T-cell (primary cell): ENCODE results near the gene FAT4. TPM values are rescaled to one million over a fixed set of nuclear protein-coding genes. Genes with fewer than 3 reads are reported as not detected.

Experiments used
- ATAC-seq, 4 experiments: fragments of 200-7000 bp in 3 of 4; fragments of 150-1000 bp in 1 of 4; cut with Tn5 transposase; replicated peaks in 1 of 4; 1 replicate in 3 of 4; 2 replicates in 1 of 4; pipeline ENCODE4 v1.10.0; 2021; ENCODE audit warnings: moderate library complexity in 3 of 4, mild to moderate bottlenecking in 2 of 4, moderate number of reproducible peaks in 1 of 4
- CTCF ChIA-PET, 2 donors: fragments of 300-600 bp; sonication (Branson Sonifier 250); formaldehyde crosslinking; loops; one replicate each; lab custom pipeline; 2022; ENCODE audit warnings: antibody characterized with exemption in 2 of 2; lab: Charles Lee
- POLR2A ChIA-PET, 2 donors: fragments of 300-600 bp; sonication (Branson Sonifier 250); formaldehyde crosslinking; loops; one replicate each; lab custom pipeline; 2022; ENCODE audit warnings: antibody characterized with exemption in 2 of 2; lab: Charles Lee
- DNase-seq, 35 experiments: peaks; one replicate each; pipeline versions ENCODE4 v3.0.0 to v3.0.0-alpha.2; 2013 to 2023
- H3K27ac ChIP-seq: one replicate; pipeline ENCODE4 v1.5.1; 2013; ENCODE audit warnings: low read length
- H3K27me3 ChIP-seq, 2 experiments: replicated peaks in 1 of 2; 1 replicate in 1 of 2; 2 replicates in 1 of 2; pipeline versions ENCODE4 v1.6.1 to v1.7.0; 2013; ENCODE audit warnings: low read length in 1 of 2, mixed read lengths in 1 of 2; ENCODE audit not compliant: control insufficient read depth in 2 of 2, insufficient read depth in 2 of 2; ENCODE audit errors: extremely low read depth in 1 of 2
- H3K36me3 ChIP-seq, 2 donors: 1 replicate in 1 of 2; 2 replicates in 1 of 2; pipeline versions ENCODE4 v1.6.1 to v1.7.0; 2013; ENCODE audit warnings: low read length in 1 of 2; ENCODE audit not compliant: control insufficient read depth in 2 of 2, insufficient read depth in 1 of 2; ENCODE audit errors: extremely low read depth in 1 of 2
- H3K4me1 ChIP-seq, 2 experiments: 1 replicate in 1 of 2; 2 replicates in 1 of 2; pipeline versions ENCODE4 v1.6.1 to v1.7.0; 2013; ENCODE audit warnings: low read length in 2 of 2, mixed read lengths in 1 of 2; ENCODE audit not compliant: insufficient read depth in 2 of 2, control insufficient read depth in 1 of 2; ENCODE audit errors: extremely low read depth in 1 of 2
- H3K4me3 ChIP-seq, 2 donors: 1 replicate in 1 of 2; 2 replicates in 1 of 2; pipeline versions ENCODE4 v1.5.1 to v1.7.0; 2013; ENCODE audit warnings: mild to moderate bottlenecking in 2 of 2, low read length in 1 of 2, moderate library complexity in 1 of 2; ENCODE audit not compliant: control insufficient read depth in 1 of 2; ENCODE audit errors: extremely low read depth in 1 of 2
- H3K9me3 ChIP-seq: 2 replicates; pipeline ENCODE4 v1.7.0; 2013
- H3K27ac Mint-ChIP-seq, 2 donors: one replicate each; pipeline ENCODE4 v1.8.0; 2020 to 2021; ENCODE audit warnings: mild to moderate bottlenecking in 2 of 2, mixed read lengths in 2 of 2
- H3K27me3 Mint-ChIP-seq, 2 donors: one replicate each; pipeline ENCODE4 v1.8.0; 2021 to 2022; ENCODE audit warnings: mixed read lengths in 2 of 2
- H3K36me3 Mint-ChIP-seq: one replicate; pipeline ENCODE4 v1.8.0; 2021; ENCODE audit warnings: mixed read lengths
- H3K4me1 Mint-ChIP-seq, 3 donors: one replicate each; pipeline ENCODE4 v1.8.0; 2020 to 2022; ENCODE audit warnings: mixed read lengths in 3 of 3, mild to moderate bottlenecking in 1 of 3
- H3K4me3 Mint-ChIP-seq, 3 donors: one replicate each; pipeline ENCODE4 v1.8.0; 2020 to 2022; ENCODE audit warnings: mild to moderate bottlenecking in 3 of 3, mixed read lengths in 3 of 3, moderate library complexity in 3 of 3
- H3K9me3 Mint-ChIP-seq, 3 donors: one replicate each; pipeline ENCODE4 v1.8.0; 2020 to 2022; ENCODE audit warnings: mixed read lengths in 3 of 3
- WGBS: methylation state at CpG from one replicate; pipeline ENCODE4 v1.1.5; 2013; ENCODE audit warnings: missing lambda C conversion rate; ENCODE audit not compliant: insufficient coverage; 5-methylcytosine and 5-hydroxymethylcytosine counted together
- total RNA-seq, 35 experiments: library from RNA in 6 of 35; stranded (reverse) in 6 of 35; fragments of 120-200 nt in 1 of 35; gene quantifications; one replicate each; pipeline versions ENCODE4 v1.2.1 to v1.2.4 and lab custom pipeline; 2013 to 2026

The FAT4 gene
- total RNA-seq (under 1 TPM; 0.02 to 0.19 (median 0.06) TPM), total RNA-seq (lab: John Stamatoyannopoulos, UW) (0 to 1.0 (median 0.17) reads per million in 29 experiments)
- 0.18 TPM for total RNA-seq (2013)

DNA sequence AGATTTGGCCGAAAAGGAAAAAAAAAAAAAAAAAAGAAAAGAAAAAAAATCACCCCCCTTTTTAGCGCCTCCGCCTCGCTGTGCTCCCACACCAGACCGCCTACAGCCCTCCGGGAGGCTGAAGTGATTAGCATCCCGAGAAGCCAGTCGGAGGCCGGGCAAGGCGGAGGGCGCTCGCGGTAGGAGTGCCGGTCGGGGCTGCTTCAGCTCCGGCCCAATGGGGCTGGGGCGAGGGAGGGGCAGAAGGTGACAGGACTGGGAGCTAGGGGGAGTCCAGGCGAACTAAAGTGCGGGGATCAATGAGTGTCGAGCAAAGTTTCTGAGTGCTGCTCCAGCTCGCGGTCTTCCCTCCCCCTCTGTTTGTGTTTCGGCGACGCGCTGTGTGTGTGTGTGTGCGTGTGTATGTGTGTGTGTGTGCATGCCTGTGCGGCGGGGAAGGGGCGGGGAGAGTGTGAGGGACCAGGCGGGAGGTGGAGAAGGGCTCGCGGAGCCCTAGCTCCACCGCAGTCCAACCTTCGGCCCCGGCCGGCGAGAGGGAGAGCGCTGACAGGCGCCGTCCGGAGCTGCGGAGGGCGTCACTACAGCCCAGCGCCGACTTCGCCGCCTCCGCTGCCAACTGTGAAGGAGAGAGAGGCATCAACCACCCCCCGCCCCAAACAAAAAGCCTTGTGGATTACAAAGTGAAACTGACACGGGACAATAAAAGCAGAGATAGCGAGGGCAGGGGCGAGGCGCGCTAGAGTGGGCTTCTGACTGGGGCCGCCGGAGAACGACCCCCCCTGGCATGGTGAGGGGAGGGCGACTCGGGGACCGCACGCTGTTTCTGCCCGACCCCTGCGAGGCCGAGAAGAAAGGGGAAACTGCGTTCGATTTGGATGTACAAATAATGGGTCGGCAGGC, at the start of gene FAT4:
TSS of gene FAT4 (plus strand) at position 280 of the 900 bp plus-strand sequence. CDS start 1,457 bp downstream, outside the sequence.
- DNase-seq (peak in 19 of 35 experiments; percentile 6 to 61 (median 23)), ATAC-seq (peak; percentile 46 to 78 (median 50))
- Histone ChIP-seq H3K36me3 (no peaks in the 10 kb centered on the region), H3K4me3 (peak within 1 kb of the TSS; percentile 38 to 78), H3K4me1 (peaks cover 7 to 32% of the 10 kb centered on the region in 2 experiments), H3K27me3 (peaks cover 0 to 44% of the 10 kb centered on the region in 2 experiments), H3K27ac (no peak within 1 kb of the TSS), H3K9me3 (no peaks in the 10 kb centered on the region)
- Mint-ChIP-seq H3K36me3 (no peaks in the 10 kb centered on the region), H3K4me1 (peaks cover 32 to 36% (median 35%) of the 10 kb centered on the region in 3 donors), H3K9me3 (no peaks in the 10 kb centered on the region), H3K4me3 (peak within 1 kb of the TSS; percentile 73 to 83 (median 80)), H3K27ac (peak within 1 kb of the TSS in 1 of 2 donors; percentile 34), H3K27me3 (peaks cover 59 to 64% of the 10 kb centered on the region in 2 donors)
- POLR2A ChIA-PET: no interaction called here
- 2% methylated on average over 47 of the region's 68 CpGs for WGBS
- CTCF ChIA-PET: interaction anchor here in 1 of 2 donors (0.5 to 0.7 kb wide), 2 partner anchors 9 to 37 kb away, joined by 3 to 4 read pairs; no protein-coding TSS in a partner anchor

- Mint-ChIP-seq H3K36me3 (no peaks in the 10 kb centered on the region), H3K9me3 (no peaks in the 10 kb centered on the region), H3K27me3 (no peaks in the 10 kb centered on the region), H3K4me3 (no peak overlapping the region), H3K4me1 (no peaks in the 10 kb centered on the region), H3K27ac (no peak overlapping the region)
- ChIA-PET POLR2A (no interaction called here), CTCF (no interaction called here)
- DNase-seq (no peak), ATAC-seq (no peak)
- no peaks in the 10 kb centered on the region for H3K36me3 ChIP-seq
- H3K27ac ChIP-seq: no peak overlapping the region
- no peaks in the 10 kb centered on the region for H3K4me1 ChIP-seq
- no peak overlapping the region for H3K4me3 ChIP-seq
- WGBS: 100% methylated on average over 1 of the region's 5 CpGs
- no peaks in the 10 kb centered on the region for H3K9me3 ChIP-seq
- H3K27me3 ChIP-seq: no peaks in the 10 kb centered on the region
Observed at GRCh38 chr4:125265846-125266245, 48.9 kb upstream of the FAT4 start.

DNA sequence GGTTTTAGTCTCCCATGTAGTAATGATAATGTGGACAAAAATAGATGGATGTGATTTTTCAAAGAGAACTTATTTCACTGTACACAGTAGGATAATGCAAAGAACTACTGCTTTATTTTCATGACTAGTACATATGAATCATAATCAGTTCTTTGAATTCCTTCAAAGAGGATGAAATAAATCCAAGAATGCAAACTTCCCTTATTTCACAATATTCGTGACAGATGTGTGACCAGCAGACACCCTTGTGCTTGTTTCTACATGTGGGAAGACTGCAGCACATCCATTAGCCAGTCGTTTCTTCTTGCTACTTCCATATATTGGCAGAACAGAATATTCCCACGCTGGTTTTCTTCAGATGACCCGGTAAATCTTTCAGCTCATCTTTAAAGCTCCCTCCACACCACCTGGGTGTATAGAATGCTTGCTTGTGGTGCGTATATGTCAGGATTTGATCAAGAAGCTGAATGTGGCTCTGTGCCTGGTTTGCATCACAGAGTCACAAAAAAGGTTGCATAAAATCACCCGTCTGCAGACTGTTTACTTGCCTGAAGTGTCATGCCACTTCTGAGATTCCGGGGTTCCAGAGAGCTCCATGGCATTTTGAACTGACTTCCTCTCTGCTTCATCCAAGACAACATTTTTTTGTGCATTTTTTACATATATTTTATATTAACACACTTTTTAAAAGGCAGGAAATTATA, 47.7 kb upstream of the FAT4 start:
- Histone ChIP-seq H3K36me3 (no peaks in the 10 kb centered on the region), H3K4me3 (no peak overlapping the region), H3K27me3 (no peaks in the 10 kb centered on the region), H3K4me1 (no peaks in the 10 kb centered on the region), H3K9me3 (no peaks in the 10 kb centered on the region), H3K27ac (no peak overlapping the region)
- 94% methylated on average over 2 of the region's 7 CpGs for WGBS
- ChIA-PET POLR2A (no interaction called here), CTCF (interaction anchor here in 1 of 2 donors (0.6 kb wide), 1 partner anchor 29 kb away, joined by 6 read pairs; no protein-coding TSS in a partner anchor)
- ATAC-seq (no peak), DNase-seq (no peak)
- no peak overlapping the region for H3K4me3 Mint-ChIP-seq
- no peak overlapping the region for H3K27ac Mint-ChIP-seq
- no peaks in the 10 kb centered on the region for H3K27me3 Mint-ChIP-seq
- H3K9me3 Mint-ChIP-seq: no peaks in the 10 kb centered on the region
- H3K4me1 Mint-ChIP-seq: no peaks in the 10 kb centered on the region
- H3K36me3 Mint-ChIP-seq: no peaks in the 10 kb centered on the region

DNA sequence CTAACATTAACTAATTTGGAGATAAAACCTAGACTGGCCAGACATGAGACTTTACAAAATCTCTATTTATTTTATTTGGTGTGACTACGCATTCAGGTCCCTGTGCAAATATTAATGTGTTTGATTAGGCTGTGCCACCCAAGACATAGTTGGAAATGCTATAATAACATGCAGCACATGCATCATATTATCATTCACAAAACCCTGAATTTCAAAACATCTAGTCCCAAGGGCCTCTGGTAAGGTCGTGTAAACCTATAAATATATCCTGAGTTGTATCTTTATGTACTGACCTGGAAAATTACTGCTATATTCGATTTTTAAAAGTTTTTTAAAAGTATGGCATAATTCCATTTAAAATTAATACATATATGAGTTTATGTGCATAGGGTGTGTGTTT, 47.1 kb upstream of the FAT4 start:
- ATAC-seq: no peak
- Mint-ChIP-seq H3K9me3 (no peaks in the 10 kb centered on the region), H3K36me3 (no peaks in the 10 kb centered on the region), H3K27ac (no peak overlapping the region), H3K27me3 (no peaks in the 10 kb centered on the region), H3K4me1 (no peaks in the 10 kb centered on the region), H3K4me3 (no peak overlapping the region)
- WGBS: no CpG with 5 or more reads among the region's 3 CpGs
- Histone ChIP-seq H3K36me3 (no peaks in the 10 kb centered on the region), H3K27me3 (no peaks in the 10 kb centered on the region), H3K27ac (no peak overlapping the region), H3K4me1 (no peaks in the 10 kb centered on the region), H3K4me3 (no peak overlapping the region), H3K9me3 (no peaks in the 10 kb centered on the region)
- DNase-seq: no peak
- ChIA-PET POLR2A (no interaction called here), CTCF (interaction anchor here in 1 of 2 donors (0.6 kb wide), 1 partner anchor 28 kb away, joined by 6 read pairs; no protein-coding TSS in a partner anchor)

- Mint-ChIP-seq H3K9me3 (no peaks in the 10 kb centered on the region), H3K27me3 (no peaks in the 10 kb centered on the region), H3K4me1 (no peaks in the 10 kb centered on the region), H3K36me3 (no peaks in the 10 kb centered on the region), H3K4me3 (no peak overlapping the region), H3K27ac (no peak overlapping the region)
- Histone ChIP-seq H3K27me3 (no peaks in the 10 kb centered on the region), H3K36me3 (no peaks in the 10 kb centered on the region), H3K9me3 (no peaks in the 10 kb centered on the region), H3K4me1 (no peaks in the 10 kb centered on the region), H3K27ac (no peak overlapping the region), H3K4me3 (no peak overlapping the region)
- ChIA-PET CTCF (no interaction called here), POLR2A (no interaction called here)
- no peak for ATAC-seq
- no CpG with 5 or more reads among the region's 5 CpGs for WGBS
- no peak for DNase-seq
Observed at GRCh38 chr4:125268068-125268755, 46.5 kb upstream of the FAT4 start.

DNA sequence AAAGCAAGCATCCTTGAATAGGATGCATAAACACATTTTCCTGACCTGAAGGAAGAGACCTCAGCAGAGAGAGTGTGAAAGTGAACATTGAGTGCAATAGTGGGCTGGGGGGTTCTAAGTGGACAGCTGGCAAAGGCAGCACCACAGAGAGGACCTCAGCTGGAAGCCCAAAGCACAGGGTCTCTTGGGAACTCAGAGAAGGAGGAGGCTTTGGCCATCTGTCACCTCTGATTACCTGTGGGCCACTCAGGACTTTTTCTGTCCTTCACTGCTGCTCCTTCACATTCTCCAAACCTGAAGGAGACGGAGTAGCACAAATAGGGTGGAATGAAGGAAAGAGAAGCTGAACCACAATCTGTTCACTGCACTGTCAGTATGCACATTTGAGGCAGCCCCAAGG, 37.9 kb upstream of the FAT4 start:
- Histone ChIP-seq H3K4me3 (no peak overlapping the region), H3K27me3 (no peaks in the 10 kb centered on the region), H3K27ac (no peak overlapping the region), H3K9me3 (no peaks in the 10 kb centered on the region), H3K36me3 (no peaks in the 10 kb centered on the region), H3K4me1 (no peaks in the 10 kb centered on the region)
- H3K4me3 Mint-ChIP-seq: no peak overlapping the region
- WGBS: no CpG with 5 or more reads among the region's 1 CpG
- peak in 1 of 4 experiments; percentile 7 for ATAC-seq
- no peaks in the 10 kb centered on the region for H3K4me1 Mint-ChIP-seq
- no peaks in the 10 kb centered on the region for H3K27me3 Mint-ChIP-seq
- no peaks in the 10 kb centered on the region for H3K9me3 Mint-ChIP-seq
- no peaks in the 10 kb centered on the region for H3K36me3 Mint-ChIP-seq
- no peak overlapping the region for H3K27ac Mint-ChIP-seq
- DNase-seq: no peak
- ChIA-PET POLR2A (no interaction called here), CTCF (no interaction called here)
